IPS DF 6.9 (cell line): ENCODE results near the gene PDCD7.
"Not testable (repeated sequence)": the region's sequence is repeated elsewhere in the genome, so short reads cannot be mapped to it uniquely, and the experiment has no call there.

Source experiments
- DNase-seq: peaks from one replicate; pipeline ENCODE4 v3.0.0-alpha.2; 2013; ENCODE audit warnings: low read depth, low spot score
- H3K27ac ChIP-seq: one replicate; pipeline ENCODE4 v1.5.1; 2013; ENCODE audit warnings: low read length, control low read depth
- H3K27me3 ChIP-seq: 2 replicates; pipeline ENCODE4 v1.6.1; 2013; ENCODE audit warnings: mild to moderate bottlenecking, low read length; ENCODE audit not compliant: control insufficient read depth, insufficient read depth
- H3K36me3 ChIP-seq: 2 replicates; pipeline ENCODE4 v1.6.1; 2013; ENCODE audit warnings: low read length; ENCODE audit not compliant: control insufficient read depth, insufficient read depth
- H3K4me1 ChIP-seq: 2 replicates; pipeline ENCODE4 v1.6.1; 2013; ENCODE audit warnings: low read length; ENCODE audit not compliant: control insufficient read depth, insufficient read depth
- H3K4me3 ChIP-seq: 2 replicates; pipeline ENCODE4 v1.5.1; 2013; ENCODE audit warnings: mild to moderate bottlenecking, low read length
- H3K9me3 ChIP-seq: 2 replicates; pipeline ENCODE4 v1.6.1; 2013; ENCODE audit warnings: low read length, inconsistent platforms; ENCODE audit not compliant: control insufficient read depth, insufficient read depth
- WGBS: extraction: QIAGEN DNeasy Blood & Tissue Kit; methylation state at CpG from one replicate; pipeline ENCODE4 v1.1.7; 2013; ENCODE audit warnings: mixed read lengths, missing lambda C conversion rate; ENCODE audit not compliant: insufficient read length, insufficient coverage; 5-methylcytosine and 5-hydroxymethylcytosine counted together

The PDCD7 gene

GRCh38 chr15:65075607-65076395, 57.8 kb downstream of the PDCD7 start:
- not testable (repeated sequence) for H3K9me3 ChIP-seq, DNase-seq, H3K27ac ChIP-seq, H3K4me3 ChIP-seq, H3K36me3 ChIP-seq, H3K4me1 ChIP-seq, H3K27me3 ChIP-seq
- no CpG with 5 or more reads among the region's 12 CpGs for WGBS

- not testable (repeated sequence) for H3K4me1 ChIP-seq, H3K27me3 ChIP-seq, H3K36me3 ChIP-seq, DNase-seq, H3K27ac ChIP-seq, H3K4me3 ChIP-seq, H3K9me3 ChIP-seq
- WGBS = no CpG with 5 or more reads among the region's 22 CpGs
Measured at GRCh38 chr15:65074946-65075345, 58.7 kb downstream of the PDCD7 start.

GRCh38 chr15:65072617-65073016, 61.0 kb downstream of the PDCD7 start:
- Histone ChIP-seq H3K4me3 (no peak overlapping the region), H3K27me3 (no peaks in the 10 kb centered on the region), H3K9me3 (no peaks in the 10 kb centered on the region), H3K27ac (no peak overlapping the region), H3K36me3 (peaks cover 2% of the 10 kb centered on the region; the same call in 1 of the 2 replicates), H3K4me1 (peaks cover 5% of the 10 kb centered on the region; the same call in 1 of the 2 replicates)
- no peak for DNase-seq
- no CpG with 5 or more reads among the region's 3 CpGs for WGBS

GRCh38 chr15:65072027-65072426, 61.6 kb downstream of the PDCD7 start:
- no peak overlapping the region for H3K4me3 ChIP-seq
- H3K4me1 ChIP-seq = peaks cover 6% of the 10 kb centered on the region
- H3K36me3 ChIP-seq = peaks cover under 1% of the 10 kb centered on the region; the same call in 1 of the 2 replicates
- no CpG with 5 or more reads among the region's 1 CpG for WGBS
- H3K9me3 ChIP-seq = no peaks in the 10 kb centered on the region
- no peaks in the 10 kb centered on the region for H3K27me3 ChIP-seq
- no peak overlapping the region for H3K27ac ChIP-seq
- no peak for DNase-seq

DNA sequence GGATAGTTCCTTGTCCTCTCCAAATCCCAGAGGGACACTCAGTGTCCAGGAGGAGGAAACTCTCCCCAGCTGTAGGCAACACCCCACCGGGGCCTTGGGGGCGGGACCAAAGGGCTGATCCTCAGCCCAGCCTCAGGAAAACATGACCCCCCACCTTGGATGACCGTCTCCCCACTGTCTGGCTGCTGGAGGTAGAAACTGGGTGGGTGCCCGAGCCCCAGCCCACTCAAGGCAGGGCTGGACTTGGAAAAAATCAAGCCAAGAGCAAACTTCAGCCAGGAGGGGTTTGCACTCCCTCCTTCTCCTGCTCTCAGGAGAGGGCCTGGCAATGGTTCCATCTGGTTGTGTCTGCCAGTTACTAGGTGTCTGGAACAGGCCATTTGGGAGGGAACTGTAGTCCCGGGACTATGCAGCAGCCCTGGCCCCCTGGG, 62.2 kb downstream of the PDCD7 start:
- Histone ChIP-seq H3K27me3 (no peaks in the 10 kb centered on the region), H3K36me3 (no peaks in the 10 kb centered on the region; the same call in 1 of the 2 replicates), H3K27ac (no peak overlapping the region), H3K9me3 (no peaks in the 10 kb centered on the region), H3K4me3 (no peak overlapping the region), H3K4me1 (peaks cover 9% of the 10 kb centered on the region)
- no CpG with 5 or more reads among the region's 5 CpGs for WGBS
- no peak for DNase-seq

DNA sequence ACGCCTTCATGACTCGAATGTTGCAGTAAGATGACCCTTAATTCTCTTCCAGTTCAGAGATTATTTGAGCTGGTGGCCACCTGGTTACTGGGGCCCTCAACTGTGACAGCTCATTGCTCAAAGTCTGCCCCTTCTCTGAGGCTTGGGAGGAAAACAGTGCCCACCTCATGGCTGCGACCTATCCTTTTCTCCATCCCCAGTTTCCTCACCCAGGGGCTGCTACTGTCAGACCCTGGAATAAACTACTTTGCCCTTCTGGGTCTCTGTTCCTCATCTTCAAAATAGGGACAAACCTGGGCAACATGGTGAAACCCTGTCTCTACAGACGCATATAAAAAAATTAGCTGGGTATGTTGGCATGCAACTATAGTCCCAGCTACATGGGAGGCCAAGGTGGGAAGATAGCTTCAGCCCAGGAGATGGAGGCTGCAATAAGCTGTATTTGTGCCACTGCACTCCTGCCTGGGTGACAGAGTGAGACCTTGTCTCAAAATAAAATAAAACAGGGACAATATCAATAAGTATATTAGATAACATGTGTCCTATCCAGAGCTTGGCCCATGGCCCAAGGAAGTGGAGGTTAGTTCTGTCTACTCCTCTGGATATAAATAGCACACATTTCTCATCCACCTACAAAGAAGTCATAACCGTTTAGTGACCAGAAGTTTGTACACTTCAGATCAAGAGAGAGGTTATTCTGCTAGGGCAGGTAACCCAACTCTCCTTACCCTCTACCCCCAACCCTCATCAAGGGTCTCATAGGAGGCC, 63.6 kb downstream of the PDCD7 start:
- H3K4me1 ChIP-seq = peaks cover 9% of the 10 kb centered on the region
- H3K36me3 ChIP-seq = no peaks in the 10 kb centered on the region; the same call in 1 of the 2 replicates
- no peak overlapping the region for H3K4me3 ChIP-seq
- no peak overlapping the region for H3K27ac ChIP-seq
- DNase-seq = no peak
- WGBS = no CpG with 5 or more reads among the region's 5 CpGs
- no peaks in the 10 kb centered on the region for H3K9me3 ChIP-seq
- H3K27me3 ChIP-seq = no peaks in the 10 kb centered on the region

DNA sequence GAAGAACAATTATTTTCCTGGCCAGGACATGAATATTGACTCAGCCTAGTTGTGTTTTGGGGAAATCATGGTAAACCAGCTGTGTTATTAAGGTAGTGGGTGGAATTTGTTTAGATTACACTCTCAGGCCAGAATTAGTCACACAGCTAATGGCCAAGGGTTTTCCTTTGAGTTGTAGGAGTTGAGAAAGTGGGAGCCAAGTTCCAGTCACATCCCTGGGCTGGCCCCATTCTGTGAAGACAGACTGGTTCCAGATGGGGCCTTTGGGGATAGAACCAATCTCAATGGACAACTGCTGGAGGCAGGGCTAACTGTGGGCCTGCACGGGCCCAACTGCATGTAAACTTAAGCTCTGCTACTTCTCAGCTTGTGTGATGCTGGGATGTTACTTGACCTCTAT, 64.4 kb downstream of the PDCD7 start:
- H3K27me3 ChIP-seq = no peaks in the 10 kb centered on the region
- no peak overlapping the region for H3K27ac ChIP-seq
- no peak overlapping the region for H3K4me3 ChIP-seq
- no peaks in the 10 kb centered on the region; the same call in 1 of the 2 replicates for H3K36me3 ChIP-seq
- WGBS = no CpG with 5 or more reads among the region's 1 CpG
- DNase-seq = no peak
- H3K9me3 ChIP-seq = no peaks in the 10 kb centered on the region
- H3K4me1 ChIP-seq = peaks cover 9% of the 10 kb centered on the region

- no peak for DNase-seq
- Histone ChIP-seq H3K4me1 (peaks cover 9% of the 10 kb centered on the region), H3K27ac (no peak overlapping the region), H3K36me3 (no peaks in the 10 kb centered on the region; the same call in 1 of the 2 replicates), H3K9me3 (no peaks in the 10 kb centered on the region), H3K4me3 (no peak overlapping the region; the same call in 1 of the 2 replicates), H3K27me3 (no peaks in the 10 kb centered on the region)
- WGBS = no CpG with 5 or more reads among the region's 3 CpGs
Measured at GRCh38 chr15:65068403-65068788, 65.2 kb downstream of the PDCD7 start.

DNA sequence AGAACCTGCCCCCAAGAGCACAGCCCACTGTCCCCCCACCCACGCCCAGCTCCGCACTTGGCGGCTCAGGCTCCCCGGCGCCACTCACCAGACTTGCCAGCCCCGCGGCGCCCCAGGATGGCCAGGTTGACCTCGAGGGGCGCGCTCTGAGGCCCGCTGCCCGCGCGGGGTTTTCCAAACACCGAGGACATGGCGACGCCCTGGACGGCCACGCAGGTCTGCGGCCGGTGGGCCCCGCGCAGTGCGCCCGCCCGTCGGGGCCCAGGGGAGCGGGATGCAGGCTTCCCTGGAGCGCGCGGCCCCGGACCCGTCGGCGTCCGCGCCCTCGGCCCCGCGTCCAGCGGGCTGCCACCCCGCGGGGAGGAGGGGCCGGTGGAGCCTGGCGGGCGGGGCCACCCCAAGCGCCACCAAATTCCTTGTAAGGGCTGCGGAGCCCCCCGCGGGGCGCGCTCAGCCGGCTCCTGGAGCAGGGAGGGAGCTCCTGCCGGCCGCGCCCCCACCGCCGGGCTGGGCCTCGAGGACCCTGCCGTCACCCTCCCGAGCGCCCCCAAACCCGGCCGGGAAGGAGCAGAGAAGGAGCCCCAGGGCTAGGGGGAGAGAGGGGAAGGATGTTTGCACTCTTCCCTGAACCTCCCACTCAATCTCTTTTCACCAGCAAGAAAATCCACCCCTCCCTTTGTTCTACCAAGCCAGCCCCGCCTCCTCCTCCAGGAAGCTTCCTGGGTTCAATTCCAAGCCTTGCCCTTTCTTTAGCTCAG, 65.8 kb downstream of the PDCD7 start, which contains the start of gene RASL12:
Gene RASL12, minus strand, starts transcription at position 347 of the 758 bp plus-strand sequence. Its CDS starts 156 bp downstream, at position 191.
- WGBS = no CpG with 5 or more reads among the region's 66 CpGs

More for the DNA sequence above, 65.8 kb downstream of the PDCD7 start, which contains the start of gene RASL12:
- H3K9me3 ChIP-seq = no peaks in the 10 kb centered on the region
- DNase-seq = no peak
- no peak within 1 kb of the TSS for H3K27ac ChIP-seq
- peak within 1 kb of the TSS; percentile 81 for H3K4me3 ChIP-seq
- H3K36me3 ChIP-seq = no peaks in the 10 kb centered on the region; the same call in 1 of the 2 replicates
- H3K4me1 ChIP-seq = peaks cover 9% of the 10 kb centered on the region
- no peaks in the 10 kb centered on the region for H3K27me3 ChIP-seq
